Measurements from ENCODE around the gene MGA.

MGA gene

DNA sequence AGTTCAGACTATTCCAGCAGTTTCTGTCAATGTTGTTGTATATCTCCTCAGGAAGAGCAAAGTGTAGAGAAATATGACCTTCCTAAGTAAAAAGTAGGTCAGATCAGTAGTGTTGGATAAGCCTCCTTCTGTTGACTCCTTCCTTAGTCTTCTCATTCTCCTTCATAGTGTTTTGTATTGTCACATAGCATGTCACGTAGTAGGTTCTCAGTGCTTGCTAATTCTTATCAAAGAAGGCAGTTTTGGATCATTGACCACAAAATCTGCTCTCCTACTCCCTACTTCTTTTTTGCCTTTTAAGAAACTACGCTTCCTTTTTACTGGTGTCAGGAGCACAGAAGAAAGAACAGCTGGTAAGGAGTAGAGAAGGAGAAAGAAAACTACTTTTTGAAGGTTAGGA is 1.0 kb upstream of the MGA start:
- no peak overlapping the region for H3K27ac ChIP-seq
- no peak for TF ChIP-seq ZFX (IDR thresholded peaks at IDR 0.05)
- TF ChIP-seq, protein P1, sequence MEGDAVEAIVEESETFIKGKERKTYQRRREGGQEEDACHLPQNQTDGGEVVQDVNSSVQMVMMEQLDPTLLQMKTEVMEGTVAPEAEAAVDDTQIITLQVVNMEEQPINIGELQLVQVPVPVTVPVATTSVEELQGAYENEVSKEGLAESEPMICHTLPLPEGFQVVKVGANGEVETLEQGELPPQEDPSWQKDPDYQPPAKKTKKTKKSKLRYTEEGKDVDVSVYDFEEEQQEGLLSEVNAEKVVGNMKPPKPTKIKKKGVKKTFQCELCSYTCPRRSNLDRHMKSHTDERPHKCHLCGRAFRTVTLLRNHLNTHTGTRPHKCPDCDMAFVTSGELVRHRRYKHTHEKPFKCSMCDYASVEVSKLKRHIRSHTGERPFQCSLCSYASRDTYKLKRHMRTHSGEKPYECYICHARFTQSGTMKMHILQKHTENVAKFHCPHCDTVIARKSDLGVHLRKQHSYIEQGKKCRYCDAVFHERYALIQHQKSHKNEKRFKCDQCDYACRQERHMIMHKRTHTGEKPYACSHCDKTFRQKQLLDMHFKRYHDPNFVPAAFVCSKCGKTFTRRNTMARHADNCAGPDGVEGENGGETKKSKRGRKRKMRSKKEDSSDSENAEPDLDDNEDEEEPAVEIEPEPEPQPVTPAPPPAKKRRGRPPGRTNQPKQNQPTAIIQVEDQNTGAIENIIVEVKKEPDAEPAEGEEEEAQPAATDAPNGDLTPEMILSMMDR (conservative IDR thresholded peaks at IDR 0.05), result no peak

DNA sequence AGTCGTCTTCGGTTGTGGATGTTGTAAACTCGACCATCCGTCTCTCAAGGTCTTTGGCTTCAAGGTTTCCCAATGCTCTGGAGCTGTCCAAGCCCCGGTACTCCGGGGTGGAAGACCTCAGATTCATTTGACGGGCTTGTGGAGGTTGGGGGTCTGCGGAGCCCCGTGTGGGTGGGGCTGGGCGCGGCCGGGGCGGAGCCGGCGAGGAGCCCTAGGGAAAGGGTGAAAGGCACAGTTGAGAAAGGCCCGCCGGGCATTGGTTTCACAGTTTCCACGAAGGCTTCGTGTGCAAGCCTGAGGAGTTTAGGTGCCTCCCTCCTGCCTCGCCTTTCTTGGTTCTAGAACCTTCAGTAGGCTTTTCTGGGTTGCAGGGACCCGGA is 360 bp upstream of the MGA start:
- TF ChIP-seq, protein P1 (conservative IDR thresholded peaks at IDR 0.05), result no peak
- TF ChIP-seq ZFX (IDR thresholded peaks at IDR 0.05), result no peak
- H3K27ac ChIP-seq, result peak overlapping the region; percentile 97

DNA sequence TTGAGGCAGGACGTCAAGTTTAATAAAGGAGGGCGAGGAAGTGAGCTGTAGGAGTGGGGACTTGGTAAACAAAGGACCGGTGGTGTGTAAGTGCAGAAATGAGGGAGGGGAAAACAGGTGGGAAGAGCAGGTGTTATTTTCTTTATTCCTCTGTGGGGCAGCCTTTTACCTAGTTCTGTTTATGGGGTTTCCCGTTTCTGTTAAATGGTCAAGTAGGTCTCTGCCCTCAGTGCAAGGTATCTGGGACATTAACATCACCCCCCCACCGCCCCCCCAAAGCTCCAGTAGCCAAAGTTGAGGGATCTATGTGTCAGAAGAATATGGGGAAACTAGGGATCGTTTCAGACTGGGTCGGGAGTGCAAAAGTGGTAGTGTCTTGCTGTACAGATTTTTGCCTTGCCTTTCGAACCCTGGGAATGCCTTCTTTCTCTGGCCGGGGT is 893 bp downstream of the MGA start:
- peak overlapping the region; percentile 97 for H3K27ac ChIP-seq
- no peak for TF ChIP-seq ZFX (IDR thresholded peaks at IDR 0.05)
- TF ChIP-seq, protein P1 (conservative IDR thresholded peaks at IDR 0.05), result no peak

DNA sequence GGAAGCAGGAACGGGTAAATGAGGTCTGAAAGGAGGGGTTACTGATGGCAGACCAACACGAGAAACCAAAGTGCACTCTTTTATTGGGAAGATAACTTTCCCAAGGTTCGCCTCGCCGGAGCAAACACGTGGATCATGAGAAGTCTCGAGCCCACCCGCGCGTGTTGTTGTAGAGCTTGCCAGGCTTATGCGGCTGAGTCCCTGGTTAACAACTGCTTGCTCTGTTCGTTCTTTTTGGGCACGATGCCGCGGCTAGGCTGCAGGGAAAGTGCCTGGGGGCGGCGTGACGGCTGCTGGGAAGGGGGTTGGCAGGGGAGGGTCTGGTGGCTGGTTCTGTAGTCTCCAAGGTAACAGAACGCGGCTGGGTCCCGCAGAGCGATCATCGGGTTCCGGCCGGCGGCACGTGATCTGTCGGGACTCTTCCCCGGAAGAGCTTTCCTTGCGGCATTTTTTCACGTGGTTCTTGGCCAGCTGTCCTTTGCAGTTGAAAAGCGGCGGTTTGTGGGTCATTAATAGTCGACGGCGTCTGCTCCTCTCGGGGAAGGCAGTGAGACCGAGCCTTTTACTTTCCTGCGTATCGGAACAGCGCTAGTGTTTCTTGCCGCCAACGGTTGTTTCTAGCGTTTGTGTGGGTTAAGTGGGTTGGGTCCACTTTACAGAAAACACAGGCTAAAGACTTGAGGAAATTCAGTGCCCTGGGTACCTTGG is 1.5 kb downstream of the MGA start:
- TF ChIP-seq, protein P1 (conservative IDR thresholded peaks at IDR 0.05), result no peak
- TF ChIP-seq ZFX (IDR thresholded peaks at IDR 0.05), result no peak
- H3K27ac ChIP-seq, result peak overlapping the region; percentile 97

DNA sequence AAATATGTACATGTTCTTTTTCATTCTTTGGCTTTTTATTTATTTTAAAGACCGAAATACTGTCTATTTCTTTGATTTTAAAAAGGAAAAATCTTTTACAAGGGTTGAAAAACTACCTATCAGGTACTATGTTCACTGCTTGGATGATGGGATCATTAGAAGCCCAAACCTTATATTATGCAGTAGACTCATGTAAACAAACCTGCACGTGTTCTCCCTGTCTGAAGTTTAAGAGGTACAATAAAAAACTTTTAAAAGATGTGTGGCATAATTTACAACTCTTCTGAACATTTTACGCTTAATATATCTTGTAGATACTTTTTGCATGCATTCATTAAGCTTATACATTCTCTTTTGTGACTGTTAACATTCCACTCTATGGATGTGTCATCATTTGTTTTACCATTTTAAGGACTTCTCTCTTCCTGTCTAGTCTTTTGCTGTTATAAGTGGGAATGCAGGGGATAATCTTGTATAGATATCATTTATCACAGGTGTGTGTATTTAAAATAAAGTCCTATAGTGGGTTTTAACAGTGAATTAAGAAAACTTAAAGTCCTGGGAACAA is 6.2 kb downstream of the MGA start:
- H3K27ac ChIP-seq, result no peak overlapping the region
- no peak for TF ChIP-seq ZFX (IDR thresholded peaks at IDR 0.05)
- TF ChIP-seq, protein P1 (conservative IDR thresholded peaks at IDR 0.05), result 0 out of 2 replicates have a peak, but pooled peaks have one; percentile 3

DNA sequence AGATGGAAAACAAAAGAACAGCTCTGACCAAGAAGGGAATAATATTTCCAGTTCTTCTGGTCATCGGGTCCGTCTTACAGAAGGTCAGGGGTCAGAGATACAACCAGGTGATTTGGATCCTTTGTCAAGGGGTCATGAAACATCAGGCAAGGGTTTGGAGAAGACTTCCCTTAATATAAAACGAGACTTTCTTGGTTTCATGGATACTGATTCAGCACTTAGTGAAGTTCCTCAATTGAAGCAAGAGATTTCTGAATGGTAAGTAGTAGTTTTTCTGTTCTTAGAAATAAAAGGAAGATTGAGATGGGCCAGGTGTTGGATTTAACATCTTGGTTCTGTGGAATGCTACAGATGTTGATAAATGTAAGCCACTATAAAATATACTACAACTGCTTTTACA is 9.5 kb downstream of the MGA start:
- no peak overlapping the region for H3K27ac ChIP-seq
- no peak for TF ChIP-seq ZFX (IDR thresholded peaks at IDR 0.05)
- TF ChIP-seq, protein P1 (conservative IDR thresholded peaks at IDR 0.05), result no peak

Measured in C4-2B (cell line).